Measurements from ENCODE around the gene QPCTL. TPM values are rescaled to one million over a fixed set of nuclear protein-coding genes. Genes with fewer than 3 reads are reported as not detected.

QPCTL gene
- total and polyA plus RNA-seq, 7 donors, result 0.41 to 1.6 (median 0.89) TPM

- Histone ChIP-seq H3K4me3 (peak overlapping the region; percentile 56), H3K36me3 (ENCODE audit: insufficient read depth in 1 of 2, low read depth in 1 of 2) (no peaks in the 10 kb centered on the region), H3K4me1 (peaks cover 16% of the 10 kb centered on the region), H3K27me3 (ENCODE audit: insufficient read depth in 3 of 3, low read length in 2 of 3) (peaks cover 0 to 41% (median 0%) of the 10 kb centered on the region in 3 donors), H3K27ac (no peak overlapping the region), H3K9me3 (no peaks in the 10 kb centered on the region)
- WGBS, 3 donors, result 10 to 16% (median 12%) methylated on average over 32 to 35 of the region's 35 CpGs
- ATAC-seq, result peak in 1 of 4 donors; percentile 3
- intact Hi-C loops (cut with DNase I), result no loop called here
- no peak for TF ChIP-seq CTCF (IDR thresholded peaks at IDR 0.05)
- peak in 1 of 2 donors; percentile 57 for DNase-seq
Observed at GRCh38 chr19:45645068-45645630, 47.3 kb upstream of the QPCTL start.

- ATAC-seq, result peak; percentile 47 to 80 (median 56)
- peak; percentile 62 to 86 for DNase-seq
- peaks cover 16% of the 10 kb centered on the region for H3K4me1 ChIP-seq
- peaks cover 0 to 45% (median 0%) of the 10 kb centered on the region in 3 donors for H3K27me3 ChIP-seq (ENCODE audit: insufficient read depth in 3 of 3, low read length in 2 of 3)
- H3K4me3 ChIP-seq, result peak overlapping the region; percentile 56
- intact Hi-C loops (cut with DNase I), result no loop called here
- H3K36me3 ChIP-seq (ENCODE audit: insufficient read depth in 1 of 2, low read depth in 1 of 2), result no peaks in the 10 kb centered on the region
- no peak overlapping the region for H3K27ac ChIP-seq
- WGBS, 3 donors, result 0 to 2% (median 1%) methylated on average over 27 of the region's 27 CpGs
- TF ChIP-seq CTCF (IDR thresholded peaks at IDR 0.05), result no peak
- H3K9me3 ChIP-seq, result no peaks in the 10 kb centered on the region
Observed at GRCh38 chr19:45645631-45646344, 46.7 kb upstream of the QPCTL start.

GRCh38 chr19:45646345-45646698 is 46.1 kb upstream of the QPCTL start:
- H3K4me1 ChIP-seq, result peaks cover 16% of the 10 kb centered on the region
- ATAC-seq (no peak), DNase-seq (no peak)
- WGBS, 3 donors, result 12 to 15% (median 15%) methylated on average over 9 of the region's 9 CpGs
- intact Hi-C loops (cut with DNase I), result no loop called here
- peaks cover 0 to 45% (median 0%) of the 10 kb centered on the region in 3 donors for H3K27me3 ChIP-seq (ENCODE audit: insufficient read depth in 3 of 3, low read length in 2 of 3)
- no peak for TF ChIP-seq CTCF (IDR thresholded peaks at IDR 0.05)
- H3K4me3 ChIP-seq, result peak overlapping the region; percentile 56
- no peaks in the 10 kb centered on the region for H3K9me3 ChIP-seq
- no peaks in the 10 kb centered on the region for H3K36me3 ChIP-seq (ENCODE audit: insufficient read depth in 1 of 2, low read depth in 1 of 2)
- H3K27ac ChIP-seq, result no peak overlapping the region

GRCh38 chr19:45650722-45651121 is 41.7 kb upstream of the QPCTL start:
- TF ChIP-seq CTCF (IDR thresholded peaks at IDR 0.05), result no peak
- ATAC-seq (no peak), DNase-seq (no peak)
- no peaks in the 10 kb centered on the region for H3K36me3 ChIP-seq (ENCODE audit: insufficient read depth in 1 of 2, low read depth in 1 of 2)
- H3K27ac ChIP-seq, result no peak overlapping the region
- peaks cover 0 to 32% (median 0%) of the 10 kb centered on the region in 3 donors for H3K27me3 ChIP-seq (ENCODE audit: insufficient read depth in 3 of 3, low read length in 2 of 3)
- intact Hi-C loops (cut with DNase I), result no loop called here
- WGBS, 3 donors, result 70 to 87% (median 72%) methylated on average over 3 of the region's 3 CpGs
- H3K9me3 ChIP-seq, result no peaks in the 10 kb centered on the region
- H3K4me1 ChIP-seq, result peaks cover 5% of the 10 kb centered on the region
- no peak overlapping the region for H3K4me3 ChIP-seq
